GM23338 (cell line): ENCODE results near the gene TPST1. TPM values are rescaled to one million over a fixed set of nuclear protein-coding genes. Genes with fewer than 3 reads are reported as not detected.

Source experiments
- ATAC-seq: fragments of 200-7000 bp; cut with Tn5 transposase; 3 replicates; pipeline ENCODE4 v1.9.1; 2020
- DNase-seq: peaks from one replicate; pipeline ENCODE4 v3.0.0-alpha.2; 2015; ENCODE audit warnings: low spot score
- H2AFZ ChIP-seq: fragments of 200-600 bp; sonication (generic); 2 replicates; pipeline ENCODE4 v1.8.0; 2016; ENCODE audit warnings: antibody characterized with exemption, mild to moderate bottlenecking, moderate library complexity
- H3F3A ChIP-seq: fragments of 200-600 bp; sonication (generic); replicated peaks from 2 replicates; pipeline ENCODE4 v1.8.0; 2017; ENCODE audit warnings: antibody characterized with exemption, mixed run types, low read depth
- H3K27ac ChIP-seq: fragments of 200-600 bp; sonication (generic); 2 replicates; pipeline ENCODE4 v1.6.1; 2016; ENCODE audit warnings: low read depth
- H3K27me3 ChIP-seq: fragments of 200-600 bp; sonication (generic); 2 replicates; pipeline ENCODE4 v1.8.0; 2016; ENCODE audit warnings: mild to moderate bottlenecking, mixed run types, moderate library complexity; ENCODE audit not compliant: insufficient read depth
- H3K36me3 ChIP-seq: fragments of 200-600 bp; sonication (generic); 2 replicates; pipeline ENCODE4 v1.8.0; 2016; ENCODE audit warnings: mild to moderate bottlenecking; ENCODE audit not compliant: insufficient read depth
- H3K4me1 ChIP-seq: fragments of 200-600 bp; sonication (generic); 2 replicates; pipeline ENCODE4 v1.8.0; 2016; ENCODE audit warnings: mild to moderate bottlenecking, moderate library complexity; ENCODE audit not compliant: insufficient read depth
- H3K4me2 ChIP-seq: fragments of 200-600 bp; sonication (generic); 2 replicates; pipeline ENCODE4 v1.7.1; 2017; ENCODE audit warnings: mixed run types
- H3K4me3 ChIP-seq: fragments of 200-600 bp; sonication (generic); 2 replicates; pipeline ENCODE4 v1.6.1; 2016; ENCODE audit warnings: mixed run types
- H3K79me2 ChIP-seq: fragments of 200-600 bp; sonication (generic); replicated peaks from 2 replicates; pipeline ENCODE4 v1.8.0; 2017; ENCODE audit warnings: mild to moderate bottlenecking; ENCODE audit not compliant: insufficient read depth
- H3K9me2 ChIP-seq: fragments of 200-600 bp; sonication (generic); 2 replicates; pipeline ENCODE4 v1.8.0; 2017; ENCODE audit not compliant: insufficient read depth
- H4K20me1 ChIP-seq: fragments of 200-600 bp; sonication (generic); replicated peaks from 2 replicates; pipeline ENCODE4 v1.8.0; 2017; ENCODE audit warnings: mild to moderate bottlenecking; ENCODE audit not compliant: insufficient read depth
- H3K27ac Mint-ChIP-seq: 2 replicates; pipeline ENCODE4 v1.8.0; 2020; ENCODE audit warnings: inconsistent platforms, mild to moderate bottlenecking, moderate library complexity, mixed read lengths
- H3K27me3 Mint-ChIP-seq: 3 replicates; pipeline ENCODE4 v1.8.0; 2022; ENCODE audit warnings: low read depth, mild to moderate bottlenecking, moderate library complexity, mixed read lengths, inconsistent platforms; ENCODE audit not compliant: insufficient read depth, poor library complexity
- H3K36me3 Mint-ChIP-seq: 3 replicates; pipeline ENCODE4 v1.8.0; 2021; ENCODE audit warnings: low read depth, mild to moderate bottlenecking, inconsistent platforms, moderate library complexity, mixed read lengths
- H3K4me1 Mint-ChIP-seq: 3 replicates; pipeline ENCODE4 v1.8.0; 2020; ENCODE audit warnings: mild to moderate bottlenecking, inconsistent platforms, mixed read lengths
- H3K4me3 Mint-ChIP-seq: 3 replicates; pipeline ENCODE4 v1.8.0; 2021; ENCODE audit warnings: moderate library complexity, mild to moderate bottlenecking, inconsistent platforms, mixed read lengths
- H3K9me3 Mint-ChIP-seq: 3 replicates; pipeline ENCODE4 v1.8.0; 2020; ENCODE audit warnings: moderate library complexity, mild to moderate bottlenecking, inconsistent platforms, mixed read lengths
- ETS1 ChIP-seq: IDR thresholded peaks from 2 replicates; pipeline ENCODE4 v1.6.1; 2016; ENCODE audit warnings: antibody characterized with exemption
- polyA plus RNA-seq: library from polyadenylated mRNA; unstranded; fragments of >200 nt; fragmentation: Nextera tagmentation; extraction: Ambion mirVana; gene quantifications from 2 replicates; pipeline ENCODE4 v1.2.1, GENCODE V29; 2016
- total RNA-seq: library from RNA; depleted of rRNA; stranded (reverse); fragments of >200 nt; shearing (Covaris generic); gene quantifications from 2 replicates; pipeline ENCODE4 v1.2.3, GENCODE V29; 2014
- TF ChIP-seq, protein P1 (sequence below): fragments of 250-450 bp; sonication (Bioruptor Pico); IDR thresholded peaks from 2 replicates; pipeline ENCODE4 v1.5.0; 2020; ENCODE audit warnings: mild to moderate bottlenecking, moderate library complexity

The TPST1 gene
- total and polyA plus RNA-seq, 2 experiments from 2014 or later, result 10.7 to 19.2 TPM

GRCh38 chr7:66182920-66183319, 22.2 kb upstream of the TPST1 start (continued):
- TF ChIP-seq, protein P1, sequence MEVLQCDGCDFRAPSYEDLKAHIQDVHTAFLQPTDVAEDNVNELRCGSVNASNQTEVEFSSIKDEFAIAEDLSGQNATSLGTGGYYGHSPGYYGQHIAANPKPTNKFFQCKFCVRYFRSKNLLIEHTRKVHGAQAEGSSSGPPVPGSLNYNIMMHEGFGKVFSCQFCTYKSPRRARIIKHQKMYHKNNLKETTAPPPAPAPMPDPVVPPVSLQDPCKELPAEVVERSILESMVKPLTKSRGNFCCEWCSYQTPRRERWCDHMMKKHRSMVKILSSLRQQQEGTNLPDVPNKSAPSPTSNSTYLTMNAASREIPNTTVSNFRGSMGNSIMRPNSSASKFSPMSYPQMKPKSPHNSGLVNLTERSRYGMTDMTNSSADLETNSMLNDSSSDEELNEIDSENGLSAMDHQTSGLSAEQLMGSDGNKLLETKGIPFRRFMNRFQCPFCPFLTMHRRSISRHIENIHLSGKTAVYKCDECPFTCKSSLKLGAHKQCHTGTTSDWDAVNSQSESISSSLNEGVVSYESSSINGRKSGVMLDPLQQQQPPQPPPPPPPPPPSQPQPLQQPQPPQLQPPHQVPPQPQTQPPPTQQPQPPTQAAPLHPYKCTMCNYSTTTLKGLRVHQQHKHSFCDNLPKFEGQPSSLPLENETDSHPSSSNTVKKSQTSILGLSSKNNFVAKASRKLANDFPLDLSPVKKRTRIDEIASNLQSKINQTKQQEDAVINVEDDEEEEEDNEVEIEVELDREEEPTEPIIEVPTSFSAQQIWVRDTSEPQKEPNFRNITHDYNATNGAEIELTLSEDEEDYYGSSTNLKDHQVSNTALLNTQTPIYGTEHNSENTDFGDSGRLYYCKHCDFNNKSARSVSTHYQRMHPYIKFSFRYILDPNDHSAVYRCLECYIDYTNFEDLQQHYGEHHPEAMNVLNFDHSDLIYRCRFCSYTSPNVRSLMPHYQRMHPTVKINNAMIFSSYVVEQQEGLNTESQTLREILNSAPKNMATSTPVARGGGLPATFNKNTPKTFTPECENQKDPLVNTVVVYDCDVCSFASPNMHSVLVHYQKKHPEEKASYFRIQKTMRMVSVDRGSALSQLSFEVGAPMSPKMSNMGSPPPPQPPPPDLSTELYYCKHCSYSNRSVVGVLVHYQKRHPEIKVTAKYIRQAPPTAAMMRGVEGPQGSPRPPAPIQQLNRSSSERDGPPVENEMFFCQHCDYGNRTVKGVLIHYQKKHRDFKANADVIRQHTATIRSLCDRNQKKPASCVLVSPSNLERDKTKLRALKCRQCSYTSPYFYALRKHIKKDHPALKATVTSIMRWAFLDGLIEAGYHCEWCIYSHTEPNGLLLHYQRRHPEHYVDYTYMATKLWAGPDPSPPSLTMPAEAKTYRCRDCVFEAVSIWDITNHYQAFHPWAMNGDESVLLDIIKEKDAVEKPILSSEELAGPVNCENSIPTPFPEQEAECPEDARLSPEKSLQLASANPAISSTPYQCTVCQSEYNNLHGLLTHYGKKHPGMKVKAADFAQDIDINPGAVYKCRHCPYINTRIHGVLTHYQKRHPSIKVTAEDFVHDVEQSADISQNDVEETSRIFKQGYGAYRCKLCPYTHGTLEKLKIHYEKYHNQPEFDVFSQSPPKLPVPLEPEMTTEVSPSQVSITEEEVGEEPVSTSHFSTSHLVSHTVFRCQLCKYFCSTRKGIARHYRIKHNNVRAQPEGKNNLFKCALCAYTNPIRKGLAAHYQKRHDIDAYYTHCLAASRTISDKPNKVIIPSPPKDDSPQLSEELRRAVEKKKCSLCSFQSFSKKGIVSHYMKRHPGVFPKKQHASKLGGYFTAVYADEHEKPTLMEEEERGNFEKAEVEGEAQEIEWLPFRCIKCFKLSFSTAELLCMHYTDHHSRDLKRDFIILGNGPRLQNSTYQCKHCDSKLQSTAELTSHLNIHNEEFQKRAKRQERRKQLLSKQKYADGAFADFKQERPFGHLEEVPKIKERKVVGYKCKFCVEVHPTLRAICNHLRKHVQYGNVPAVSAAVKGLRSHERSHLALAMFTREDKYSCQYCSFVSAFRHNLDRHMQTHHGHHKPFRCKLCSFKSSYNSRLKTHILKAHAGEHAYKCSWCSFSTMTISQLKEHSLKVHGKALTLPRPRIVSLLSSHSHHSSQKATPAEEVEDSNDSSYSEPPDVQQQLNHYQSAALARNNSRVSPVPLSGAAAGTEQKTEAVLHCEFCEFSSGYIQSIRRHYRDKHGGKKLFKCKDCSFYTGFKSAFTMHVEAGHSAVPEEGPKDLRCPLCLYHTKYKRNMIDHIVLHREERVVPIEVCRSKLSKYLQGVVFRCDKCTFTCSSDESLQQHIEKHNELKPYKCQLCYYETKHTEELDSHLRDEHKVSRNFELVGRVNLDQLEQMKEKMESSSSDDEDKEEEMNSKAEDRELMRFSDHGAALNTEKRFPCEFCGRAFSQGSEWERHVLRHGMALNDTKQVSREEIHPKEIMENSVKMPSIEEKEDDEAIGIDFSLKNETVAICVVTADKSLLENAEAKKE (CRISPR knock-in tag), result no peak

DNA sequence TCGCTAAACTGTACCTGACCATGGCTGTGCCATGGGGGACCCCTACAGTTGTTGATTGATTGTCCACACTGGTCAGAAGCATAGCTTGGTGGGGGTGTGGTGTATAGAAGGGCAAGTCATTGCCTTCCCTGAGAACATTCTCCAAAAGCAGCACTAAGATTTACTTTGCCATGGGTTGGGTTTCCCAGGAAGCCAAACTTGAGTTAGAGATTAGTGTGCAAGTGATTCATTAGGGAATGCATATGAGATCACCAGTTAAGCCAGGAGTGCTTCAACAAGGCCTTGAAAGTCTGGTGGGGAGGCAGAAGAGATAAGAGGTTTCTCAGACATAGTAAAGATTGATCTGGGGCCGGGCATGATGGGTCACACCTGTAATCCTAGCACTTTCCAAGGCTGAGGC, 21.4 kb upstream of the TPST1 start:
- Histone ChIP-seq H3F3A (no peaks in the 10 kb centered on the region), H3K4me2 (no peak overlapping the region), H3K9me2 (no peaks in the 10 kb centered on the region), H4K20me1 (no peaks in the 10 kb centered on the region), H3K27me3 (no peaks in the 10 kb centered on the region), H2AFZ (no peak overlapping the region), H3K36me3 (no peaks in the 10 kb centered on the region), H3K27ac (no peak overlapping the region), H3K4me1 (no peaks in the 10 kb centered on the region), H3K79me2 (no peaks in the 10 kb centered on the region), H3K4me3 (no peak overlapping the region)
- Mint-ChIP-seq H3K36me3 (no peaks in the 10 kb centered on the region; the same call in 2 of the 3 replicates), H3K4me3 (no peak overlapping the region), H3K27ac (no peak overlapping the region), H3K27me3 (peaks cover 8% of the 10 kb centered on the region), H3K4me1 (no peaks in the 10 kb centered on the region), H3K9me3 (peaks cover 10% of the 10 kb centered on the region; the same call in 2 of the 3 replicates)
- DNase-seq (no peak), ATAC-seq (no peak)
- no peak for TF ChIP-seq ETS1

DNA sequence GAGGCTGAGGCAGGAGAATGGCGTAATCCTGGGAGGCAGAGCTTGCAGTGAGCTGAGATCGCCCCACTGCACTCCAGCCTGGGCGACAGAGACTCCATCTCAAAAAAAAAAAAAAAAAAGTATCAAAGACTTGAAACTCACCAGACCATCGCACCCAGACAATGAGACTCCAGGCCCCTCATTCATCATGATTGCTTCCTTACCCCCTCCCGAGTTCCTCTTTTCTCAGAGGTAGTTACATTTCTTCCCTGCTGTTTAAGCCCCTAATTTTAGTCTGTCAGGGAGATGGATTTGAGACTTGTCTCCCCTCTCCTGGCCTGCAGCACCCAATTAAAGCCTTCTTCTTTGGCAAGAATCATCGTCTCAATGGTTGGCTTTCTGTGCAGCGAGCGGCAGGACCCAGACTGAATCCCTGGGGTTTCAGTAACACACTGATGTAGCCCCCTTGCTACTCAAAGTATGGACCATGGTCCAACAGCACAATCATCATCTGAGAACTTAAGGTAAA, 19.4 kb upstream of the TPST1 start:
- no peaks in the 10 kb centered on the region for H3K9me2 ChIP-seq
- peaks cover 10% of the 10 kb centered on the region; the same call in 2 of the 3 replicates for H3K9me3 Mint-ChIP-seq
- H3K27ac Mint-ChIP-seq, result no peak overlapping the region
- no peaks in the 10 kb centered on the region; the same call in 2 of the 3 replicates for H3K36me3 Mint-ChIP-seq
- no peak for DNase-seq
- H3K4me1 ChIP-seq, result no peaks in the 10 kb centered on the region
- H3K4me2 ChIP-seq, result no peak overlapping the region
- H3F3A ChIP-seq, result no peaks in the 10 kb centered on the region
- H3K4me3 Mint-ChIP-seq, result no peak overlapping the region
- no peak overlapping the region for H2AFZ ChIP-seq
- H3K27me3 Mint-ChIP-seq, result peaks cover 7% of the 10 kb centered on the region
- no peaks in the 10 kb centered on the region for H3K4me1 Mint-ChIP-seq
- no peak for ATAC-seq
- no peaks in the 10 kb centered on the region for H3K79me2 ChIP-seq
- H3K27ac ChIP-seq, result no peak overlapping the region
- no peaks in the 10 kb centered on the region for H3K27me3 ChIP-seq
- H3K4me3 ChIP-seq, result no peak overlapping the region
- H3K36me3 ChIP-seq, result no peaks in the 10 kb centered on the region
- no peaks in the 10 kb centered on the region for H4K20me1 ChIP-seq
- TF ChIP-seq, protein P1 (CRISPR knock-in tag), result no peak
